Esophagus squamous epithelium (tissue), 5 donors: Measurements from ENCODE around the gene COL28A1. TPM values are rescaled to one million over a fixed set of nuclear protein-coding genes. Genes with fewer than 3 reads are reported as not detected.
A peak's percentile ranks its signal among the peaks of the same experiment; 100 is the strongest.

Experiments
- DNase-seq: peaks from one replicate; lab custom pipeline; 2025; lab: John Stamatoyannopoulos, UW
- H3K27ac ChIP-seq, 4 donors: fragments of 200-600 bp; sonication (generic); one replicate each; pipeline ENCODE4 v1.5.1; 2016 to 2019; ENCODE audit warnings: mild to moderate bottlenecking in 1 of 4
- H3K27me3 ChIP-seq, 4 donors: fragments of 200-600 bp; sonication (generic); 1 replicate in 3 of 4; 2 replicates in 1 of 4; pipeline versions ENCODE4 v1.5.1 to v1.6.0; 2017 to 2021; ENCODE audit warnings: antibody characterized with exemption in 1 of 4
- H3K36me3 ChIP-seq, 3 donors: fragments of 200-600 bp; sonication (generic); one replicate each; pipeline ENCODE4 v1.5.1; 2016 to 2019
- H3K4me1 ChIP-seq, 3 donors: fragments of 200-600 bp; sonication (generic); one replicate each; pipeline ENCODE4 v1.5.1; 2017 to 2019
- H3K4me3 ChIP-seq, 4 donors: fragments of 200-600 bp; sonication (generic); 1 replicate in 3 of 4; 2 replicates in 1 of 4; pipeline ENCODE4 v1.5.1; 2016 to 2019; ENCODE audit warnings: mild to moderate bottlenecking in 2 of 4, moderate library complexity in 1 of 4
- H3K9me3 ChIP-seq, 3 donors: fragments of 200-600 bp; sonication (generic); one replicate each; pipeline ENCODE4 v1.5.1; 2016 to 2019
- CTCF ChIP-seq, 6 experiments: fragments of 450-650 bp in 4 of 6; fragments of 200-600 bp in 2 of 6; sonication (generic) in 2 of 6; IDR thresholded peaks; one replicate each; pipeline ENCODE4 v1.5.1; 2016 to 2019; ENCODE audit warnings: antibody characterized with exemption in 6 of 6, mild to moderate bottlenecking in 4 of 6, moderate library complexity in 4 of 6
- POLR2A ChIP-seq, 4 donors: fragments of 450-650 bp; IDR thresholded peaks; one replicate each; pipeline ENCODE4 v1.6.1; 2017; ENCODE audit warnings: antibody characterized with exemption in 4 of 4, mild to moderate bottlenecking in 4 of 4, moderate library complexity in 3 of 4
- WGBS, 2 donors: methylation state at CpG; one replicate each; pipeline ENCODE4 v1.1.5; 2018; 5-methylcytosine and 5-hydroxymethylcytosine counted together
- intact Hi-C: fragments of 100-400 bp; cut with DNase I; formaldehyde crosslinking; loops from one replicate; pipeline ENCODE4 v1.15.0; 2022
- total RNA-seq, 4 donors: library from RNA; depleted of rRNA; stranded (reverse); fragments of >200 nt; gene quantifications; one replicate each; pipeline ENCODE4 v1.1.0, GENCODE V29; 2016
- donor health status: DM: yes; HTN: yes; CAD: no.

COL28A1 gene
- total RNA-seq, 4 donors from 2014 or later = 0.11 to 3.1 (median 0.40) TPM

DNA sequence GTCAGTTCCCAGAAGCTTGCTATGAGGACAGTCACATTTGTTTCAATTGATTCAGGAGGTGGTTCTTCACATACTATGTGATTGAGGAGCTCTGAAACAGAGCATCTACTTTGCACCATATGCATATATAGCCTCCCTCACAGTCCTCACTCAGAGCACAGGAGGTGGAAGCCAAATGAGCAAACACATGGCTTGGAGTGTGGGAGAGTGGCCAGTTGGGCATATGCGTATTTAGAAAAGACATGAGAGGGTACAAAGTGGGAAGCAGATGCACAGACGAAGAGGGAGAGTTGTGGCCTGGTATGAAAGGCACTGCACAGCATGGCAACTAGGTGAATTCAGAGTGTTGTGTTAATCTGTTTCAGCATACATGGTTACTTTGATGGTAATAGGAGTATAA is 165.6 kb downstream of the COL28A1 start:
- WGBS, 2 donors = 91 to 92% methylated on average over 2 of the region's 2 CpGs
- DNase-seq = no peak
- no peaks in the 10 kb centered on the region for H3K36me3 ChIP-seq
- H3K27ac ChIP-seq = no peak overlapping the region
- H3K27me3 ChIP-seq = no peaks in the 10 kb centered on the region
- intact Hi-C loops = no loop called here
- peaks cover 0 to 6% (median 0%) of the 10 kb centered on the region in 3 donors for H3K4me1 ChIP-seq
- no peak overlapping the region for H3K4me3 ChIP-seq
- no peak for TF ChIP-seq POLR2A (IDR thresholded peaks at IDR 0.05)
- no peak for TF ChIP-seq CTCF (IDR thresholded peaks at IDR 0.05)
- no peaks in the 10 kb centered on the region for H3K9me3 ChIP-seq

DNA sequence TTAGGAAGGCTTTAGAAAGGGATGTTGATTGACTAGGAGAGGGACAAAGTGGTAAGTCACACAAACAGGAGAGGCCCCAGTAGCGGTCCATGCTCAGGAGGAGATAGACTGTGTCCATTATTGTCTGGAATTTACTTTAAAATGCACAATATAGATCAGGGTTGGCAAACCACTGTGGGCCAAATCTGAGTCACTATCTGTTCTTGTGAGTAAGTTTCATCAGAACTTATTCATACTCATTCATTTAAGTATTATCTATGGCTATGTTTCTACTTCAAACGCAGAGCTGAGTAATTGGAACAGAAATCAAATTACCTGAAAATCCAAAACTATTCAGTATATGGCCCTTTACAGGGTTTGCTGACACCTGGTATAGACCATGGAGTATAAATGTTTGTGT is 166.5 kb downstream of the COL28A1 start:
- Histone ChIP-seq H3K9me3 (no peaks in the 10 kb centered on the region), H3K4me3 (no peak overlapping the region), H3K4me1 (peaks cover 0 to 6% (median 0%) of the 10 kb centered on the region in 3 donors), H3K27ac (no peak overlapping the region), H3K27me3 (no peaks in the 10 kb centered on the region), H3K36me3 (no peaks in the 10 kb centered on the region)
- 53 to 56% methylated on average over 2 of the region's 2 CpGs for WGBS, 2 donors
- no peak for DNase-seq
- intact Hi-C loops = no loop called here
- no peak for TF ChIP-seq CTCF (IDR thresholded peaks at IDR 0.05)
- TF ChIP-seq POLR2A (IDR thresholded peaks at IDR 0.05) = no peak

GRCh38 chr7:7354674-7355073 is 181.0 kb downstream of the COL28A1 start:
- Histone ChIP-seq H3K9me3 (no peaks in the 10 kb centered on the region), H3K4me1 (peaks cover 0 to 26% (median 0%) of the 10 kb centered on the region in 3 donors), H3K27me3 (no peaks in the 10 kb centered on the region), H3K27ac (peak overlapping the region in 1 of 4 donors; percentile 45), H3K36me3 (no peaks in the 10 kb centered on the region), H3K4me3 (no peak overlapping the region)
- intact Hi-C loops = no loop called here
- no peak for TF ChIP-seq POLR2A (IDR thresholded peaks at IDR 0.05)
- TF ChIP-seq CTCF (IDR thresholded peaks at IDR 0.05) = no peak
- DNase-seq = no peak
- 26 to 43% methylated on average over 3 of the region's 3 CpGs for WGBS, 2 donors

DNA sequence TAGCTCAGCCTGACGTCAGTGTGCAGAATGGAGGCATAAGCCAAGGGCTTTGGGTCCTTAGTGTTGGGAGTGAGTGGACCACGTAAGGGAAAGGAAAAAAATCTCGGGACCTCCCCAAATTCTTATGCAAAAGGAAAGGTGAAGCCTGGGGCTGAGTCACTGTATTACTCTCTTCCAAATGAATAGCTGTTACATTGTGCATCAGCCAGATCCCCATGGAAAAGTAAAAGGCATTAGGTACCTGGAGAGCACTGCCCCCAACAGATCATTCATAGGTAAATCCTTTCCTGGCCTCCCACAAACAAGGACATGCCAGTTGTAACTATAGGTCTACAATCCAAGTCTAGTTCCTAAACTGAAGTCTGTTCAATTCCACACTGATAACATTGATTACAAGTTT is 182.8 kb downstream of the COL28A1 start:
- Histone ChIP-seq H3K36me3 (no peaks in the 10 kb centered on the region), H3K27ac (peak overlapping the region in 2 of 4 donors; percentile 19 to 42), H3K27me3 (no peaks in the 10 kb centered on the region), H3K9me3 (no peaks in the 10 kb centered on the region), H3K4me1 (peaks cover 0 to 26% (median 0%) of the 10 kb centered on the region in 3 donors), H3K4me3 (no peak overlapping the region)
- intact Hi-C loops = no loop called here
- 22 to 33% methylated on average over 3 of the region's 3 CpGs for WGBS, 2 donors
- DNase-seq = no peak
- no peak for TF ChIP-seq POLR2A (IDR thresholded peaks at IDR 0.05)
- TF ChIP-seq CTCF (IDR thresholded peaks at IDR 0.05) = peak in 4 of 6 experiments; percentile 10 to 55 (median 38)

DNA sequence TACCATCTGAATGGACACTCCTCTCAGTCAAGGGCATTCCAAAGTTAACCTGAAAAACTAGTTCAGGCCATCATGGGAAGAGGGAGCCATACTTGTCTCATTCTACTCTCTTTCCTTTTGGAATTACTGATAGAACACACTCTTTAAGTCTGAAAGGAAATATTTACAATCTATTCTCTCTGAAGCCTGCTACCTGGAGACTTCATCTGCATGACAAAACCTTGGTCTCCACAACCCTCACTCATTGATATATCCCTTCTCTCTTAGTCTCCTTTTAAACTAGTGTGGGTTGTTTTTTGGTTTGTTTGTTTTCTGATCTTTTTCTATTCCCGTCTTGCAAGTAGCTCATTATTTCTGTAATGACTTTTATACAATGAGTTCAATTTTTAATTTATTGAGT is 183.8 kb downstream of the COL28A1 start:
- H3K9me3 ChIP-seq = no peaks in the 10 kb centered on the region
- H3K27me3 ChIP-seq = no peaks in the 10 kb centered on the region
- TF ChIP-seq POLR2A (IDR thresholded peaks at IDR 0.05) (no peak), CTCF (IDR thresholded peaks at IDR 0.05) (no peak)
- no peaks in the 10 kb centered on the region for H3K36me3 ChIP-seq
- peak overlapping the region in 1 of 4 donors; percentile 42 for H3K27ac ChIP-seq
- no peak for DNase-seq
- whole genome bisulfite sequencing, 2 donors = 0 to 36% methylated on average over 1 of the region's 1 CpG
- peaks cover 0 to 26% (median 0%) of the 10 kb centered on the region in 3 donors for H3K4me1 ChIP-seq
- H3K4me3 ChIP-seq = no peak overlapping the region
- intact Hi-C loops = no loop called here
